Glutamatergic neuron (in vitro differentiated cells): Measurements from ENCODE around the gene PSME3. TPM values are rescaled to one million over a fixed set of nuclear protein-coding genes. Genes with fewer than 3 reads are reported as not detected.

Experiments used
- DNase-seq: peaks from one replicate; pipeline ENCODE4 v3.0.0; 2022
- H3K27ac Mint-ChIP-seq: one replicate; pipeline ENCODE4 v1.8.0; 2020; ENCODE audit warnings: mild to moderate bottlenecking, mixed read lengths, inconsistent platforms; ENCODE audit not compliant: unreplicated experiment
- H3K27me3 Mint-ChIP-seq: one replicate; pipeline ENCODE4 v1.8.0; 2020; ENCODE audit warnings: mild to moderate bottlenecking, moderate library complexity, mixed read lengths, inconsistent platforms; ENCODE audit not compliant: unreplicated experiment
- H3K36me3 Mint-ChIP-seq: one replicate; pipeline ENCODE4 v1.8.0; 2020; ENCODE audit warnings: mild to moderate bottlenecking, mixed read lengths, inconsistent platforms; ENCODE audit not compliant: unreplicated experiment
- H3K4me1 Mint-ChIP-seq: one replicate; pipeline ENCODE4 v1.8.0; 2020; ENCODE audit warnings: mild to moderate bottlenecking, low read depth, mixed read lengths, inconsistent platforms; ENCODE audit not compliant: unreplicated experiment
- H3K4me3 Mint-ChIP-seq: one replicate; pipeline ENCODE4 v1.8.0; 2020; ENCODE audit warnings: mild to moderate bottlenecking, mixed read lengths, inconsistent platforms; ENCODE audit not compliant: unreplicated experiment
- H3K9me3 Mint-ChIP-seq: one replicate; pipeline ENCODE4 v1.8.0; 2020; ENCODE audit warnings: mild to moderate bottlenecking, moderate library complexity, mixed read lengths, inconsistent platforms; ENCODE audit not compliant: unreplicated experiment
- CTCF ChIP-seq: fragments of 200-600 bp; sonication (generic); IDR thresholded peaks from one replicate; pipeline ENCODE4 v1.5.0; 2021; ENCODE audit not compliant: partially characterized antibody, unreplicated experiment
- total RNA-seq: library from RNA; stranded (reverse); fragmentation: NEBNext Ultra II Directional; extraction: Animal tissue kit (Norgen Biotek cat#: 25700); gene quantifications from one replicate; pipeline ENCODE4 v1.2.1, GENCODE V29; 2021; ENCODE audit not compliant: unreplicated experiment

The PSME3 gene
- total RNA-seq, 1 donor from 2014 or later, result 127 TPM

GRCh38 chr17:42803074-42803883, 29.9 kb upstream of the PSME3 start:
- Mint-ChIP-seq H3K9me3 (peaks cover 5% of the 10 kb centered on the region), H3K36me3 (no peaks in the 10 kb centered on the region), H3K4me3 (no peak overlapping the region), H3K27ac (no peak overlapping the region), H3K27me3 (peaks cover 7% of the 10 kb centered on the region), H3K4me1 (no peaks in the 10 kb centered on the region)
- DNase-seq, result no peak
- TF ChIP-seq CTCF, result no peak

- Mint-ChIP-seq H3K4me1 (no peaks in the 10 kb centered on the region), H3K9me3 (peaks cover 3% of the 10 kb centered on the region), H3K36me3 (no peaks in the 10 kb centered on the region), H3K4me3 (no peak overlapping the region), H3K27me3 (peaks cover 3% of the 10 kb centered on the region), H3K27ac (no peak overlapping the region)
- no peak for TF ChIP-seq CTCF
- DNase-seq, result no peak
These were observed 28.3 kb upstream of the PSME3 start for GRCh38 chr17:42804918-42805367.

- TF ChIP-seq CTCF, result no peak
- Mint-ChIP-seq H3K9me3 (peaks cover 3% of the 10 kb centered on the region), H3K27ac (no peak overlapping the region), H3K4me1 (no peaks in the 10 kb centered on the region), H3K27me3 (peaks cover 3% of the 10 kb centered on the region), H3K4me3 (no peak overlapping the region), H3K36me3 (no peaks in the 10 kb centered on the region)
- DNase-seq, result no peak
These were observed 26.9 kb upstream of the PSME3 start for GRCh38 chr17:42806249-42806648.

GRCh38 chr17:42809250-42809649, 23.9 kb upstream of the PSME3 start:
- H3K27me3 Mint-ChIP-seq, result peaks cover 1% of the 10 kb centered on the region
- H3K9me3 Mint-ChIP-seq, result peaks cover under 1% of the 10 kb centered on the region
- H3K27ac Mint-ChIP-seq, result no peak overlapping the region
- no peak overlapping the region for H3K4me3 Mint-ChIP-seq
- H3K36me3 Mint-ChIP-seq, result no peaks in the 10 kb centered on the region
- no peak for TF ChIP-seq CTCF
- H3K4me1 Mint-ChIP-seq, result no peaks in the 10 kb centered on the region
- DNase-seq, result no peak

- no peak for TF ChIP-seq CTCF
- no peaks in the 10 kb centered on the region for H3K27me3 Mint-ChIP-seq
- no peaks in the 10 kb centered on the region for H3K36me3 Mint-ChIP-seq
- H3K4me1 Mint-ChIP-seq, result no peaks in the 10 kb centered on the region
- no peak for DNase-seq
- no peaks in the 10 kb centered on the region for H3K9me3 Mint-ChIP-seq
- H3K27ac Mint-ChIP-seq, result no peak overlapping the region
- no peak overlapping the region for H3K4me3 Mint-ChIP-seq
These were observed 18.4 kb upstream of the PSME3 start for GRCh38 chr17:42814633-42815399.
